GM21360 (cell line): Measurements from ENCODE around the gene STMND1.
"Not testable (repeated sequence)": the region's sequence is repeated elsewhere in the genome, so short reads cannot be mapped to it uniquely, and the experiment has no call there.

ENCODE experiments used
- ATAC-seq: cut with Tn5 transposase; IDR thresholded peaks from one replicate; pipeline ENCODE4 v1.9.1; 2021; ENCODE audit warnings: mild to moderate bottlenecking, moderate library complexity; ENCODE audit not compliant: unreplicated experiment

Gene STMND1

GRCh38 chr6:17101422-17102257 lies at the start of gene STMND1:
STMND1 (plus strand) TSS chr6:17102050; CDS start chr6:17102258, 208 bp downstream.
- no peak for ATAC-seq

GRCh38 chr6:17054647-17055046 lies 47.2 kb upstream of the STMND1 start:
- ATAC-seq, result no peak

GRCh38 chr6:17057322-17057721 lies 44.5 kb upstream of the STMND1 start:
- no peak for ATAC-seq

GRCh38 chr6:17058550-17058949 lies 43.3 kb upstream of the STMND1 start:
- ATAC-seq, result no peak

- no peak for ATAC-seq
Observed at GRCh38 chr6:17059022-17059421, 42.8 kb upstream of the STMND1 start.

- no peak for ATAC-seq
Observed at GRCh38 chr6:17059850-17060249, 42.0 kb upstream of the STMND1 start.

- ATAC-seq, result no peak
Observed at GRCh38 chr6:17061097-17061496, 40.8 kb upstream of the STMND1 start.

GRCh38 chr6:17062871-17063440 lies 38.9 kb upstream of the STMND1 start:
- no peak for ATAC-seq

- ATAC-seq, result no peak
Observed at GRCh38 chr6:17064975-17065374, 36.9 kb upstream of the STMND1 start.

- ATAC-seq, result no peak
Observed at GRCh38 chr6:17066610-17067009, 35.2 kb upstream of the STMND1 start.

- not testable (repeated sequence) for ATAC-seq
Observed at GRCh38 chr6:17068972-17069371, 32.9 kb upstream of the STMND1 start.

- ATAC-seq, result not testable (repeated sequence)
Observed at GRCh38 chr6:17070400-17070799, 31.4 kb upstream of the STMND1 start.

- not testable (repeated sequence) for ATAC-seq
Observed at GRCh38 chr6:17073596-17073995, 28.3 kb upstream of the STMND1 start.

- ATAC-seq, result no peak
Observed at GRCh38 chr6:17081273-17081672, 20.6 kb upstream of the STMND1 start.

GRCh38 chr6:17081860-17082508 lies 19.9 kb upstream of the STMND1 start:
- ATAC-seq, result no peak

GRCh38 chr6:17083397-17083796 lies 18.5 kb upstream of the STMND1 start:
- no peak for ATAC-seq

GRCh38 chr6:17086469-17086868 lies 15.4 kb upstream of the STMND1 start:
- ATAC-seq, result no peak

GRCh38 chr6:17088091-17088611 lies 13.7 kb upstream of the STMND1 start:
- no peak for ATAC-seq

GRCh38 chr6:17091122-17091521 lies 10.7 kb upstream of the STMND1 start:
- no peak for ATAC-seq

GRCh38 chr6:17093686-17094085 lies 8.2 kb upstream of the STMND1 start:
- ATAC-seq, result no peak

- ATAC-seq, result no peak
Observed at GRCh38 chr6:17096096-17096495, 5.8 kb upstream of the STMND1 start.

- ATAC-seq, result no peak
Observed at GRCh38 chr6:17096652-17097051, 5.2 kb upstream of the STMND1 start.
